IPS-18c (cell line): Measurements from ENCODE around the gene ODR4.
"Not testable (repeated sequence)": the region's sequence is repeated elsewhere in the genome, so short reads cannot be mapped to it uniquely, and the experiment has no call there.

Experiments
- H3K4me3 ChIP-seq: 2 replicates; pipeline ENCODE4 v1.7.0; 2013; ENCODE audit warnings: low read depth, mild to moderate bottlenecking, low read length, moderate library complexity; ENCODE audit not compliant: insufficient read depth
- H3K9me3 ChIP-seq: one replicate; pipeline ENCODE4 v1.6.1; 2013; ENCODE audit warnings: mild to moderate bottlenecking, low read length, moderate library complexity; ENCODE audit not compliant: control insufficient read depth, insufficient read depth

Gene ODR4

DNA sequence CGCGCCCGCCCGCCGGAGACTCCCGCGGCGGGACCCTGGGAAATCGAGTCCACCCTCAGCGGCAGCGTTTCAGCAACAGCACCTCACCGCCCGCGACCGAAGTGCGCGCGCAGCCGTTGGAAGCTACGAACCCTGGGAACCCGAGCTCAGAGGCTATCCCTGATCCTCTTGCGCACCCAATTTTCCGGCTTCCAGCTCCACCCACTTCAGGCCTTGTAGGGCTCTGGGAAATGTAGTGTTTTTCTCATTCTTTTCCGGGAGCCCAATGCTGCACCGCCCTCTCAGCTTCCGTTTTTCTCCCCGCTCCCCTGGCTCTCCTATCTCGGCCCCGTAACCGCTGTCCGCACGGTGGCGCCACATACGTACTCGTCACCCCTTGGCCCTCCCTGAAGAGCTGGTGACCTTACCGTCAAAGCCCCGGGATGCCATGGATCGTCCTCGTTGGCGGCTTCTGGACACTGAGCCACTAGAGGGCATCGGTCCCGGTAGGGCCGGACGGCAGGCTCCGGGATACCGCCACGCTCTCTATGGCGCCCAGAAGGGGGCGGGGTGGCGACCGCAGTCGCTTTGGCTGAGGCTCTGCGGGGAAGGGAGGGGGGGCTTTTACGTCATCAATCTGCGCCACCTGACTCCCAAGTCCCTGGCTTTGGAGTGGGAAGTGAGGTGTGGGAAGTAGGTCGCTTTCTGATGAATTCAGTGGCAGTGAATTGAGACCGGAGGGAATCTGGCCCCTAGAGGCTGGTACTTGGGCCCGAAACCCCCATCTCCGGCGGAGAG is at the start of gene ODR4, which contains the start of gene TPR:
Gene ODR4, plus strand, starts transcription at position 687 of the 777 bp plus-strand sequence. CDS start 3,948 bp downstream, outside the sequence.
Gene TPR, minus strand, starts transcription at position 102 of the 777 bp plus-strand sequence. CDS start 225 bp downstream, outside the sequence.
- H3K4me3 ChIP-seq = peak within 1 kb of the TSS; percentile 97

DNA sequence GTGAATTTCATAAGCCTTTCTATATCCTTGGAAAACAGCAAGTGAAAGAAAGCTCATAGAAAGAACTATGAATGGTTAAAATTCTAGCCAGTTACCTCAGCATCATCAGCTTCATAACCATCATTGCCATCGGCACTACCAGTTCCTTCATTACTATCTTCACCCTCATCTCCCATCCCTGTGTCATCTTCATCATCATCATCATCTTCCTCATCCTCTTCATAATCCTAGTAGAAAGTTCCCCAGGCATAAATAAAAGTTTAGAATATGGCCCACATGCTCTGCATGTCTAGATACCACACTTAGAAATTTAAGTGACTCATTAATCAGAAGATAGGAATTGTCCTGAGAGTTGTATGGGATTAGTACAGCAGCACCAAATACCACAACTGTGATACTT is 49.6 kb upstream of the ODR4 start:
- no peaks in the 10 kb centered on the region for H3K9me3 ChIP-seq
- H3K4me3 ChIP-seq = no peak overlapping the region

More for the DNA sequence above, at the start of gene ODR4, which contains the start of gene TPR:
- peaks cover 6% of the 10 kb centered on the region for H3K9me3 ChIP-seq

DNA sequence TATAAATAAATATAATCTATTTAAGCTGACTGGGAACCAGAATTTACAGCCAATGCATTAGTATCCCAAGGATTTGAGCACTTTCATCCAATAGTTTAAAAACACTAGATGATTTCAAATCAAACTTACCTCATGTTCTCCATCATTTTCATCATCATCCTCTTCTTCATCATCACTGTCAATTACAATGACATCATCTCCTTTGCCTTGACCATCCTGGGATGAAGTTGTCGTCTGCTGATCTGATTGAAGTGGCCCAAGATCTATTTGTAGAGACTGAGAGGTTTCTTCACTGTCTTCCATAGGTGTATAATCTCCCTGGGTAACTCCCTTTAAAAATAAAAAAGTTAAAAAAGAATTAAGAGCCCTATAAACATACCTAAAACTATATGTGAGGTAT is 48.3 kb upstream of the ODR4 start:
- no peaks in the 10 kb centered on the region for H3K9me3 ChIP-seq
- no peak overlapping the region for H3K4me3 ChIP-seq

DNA sequence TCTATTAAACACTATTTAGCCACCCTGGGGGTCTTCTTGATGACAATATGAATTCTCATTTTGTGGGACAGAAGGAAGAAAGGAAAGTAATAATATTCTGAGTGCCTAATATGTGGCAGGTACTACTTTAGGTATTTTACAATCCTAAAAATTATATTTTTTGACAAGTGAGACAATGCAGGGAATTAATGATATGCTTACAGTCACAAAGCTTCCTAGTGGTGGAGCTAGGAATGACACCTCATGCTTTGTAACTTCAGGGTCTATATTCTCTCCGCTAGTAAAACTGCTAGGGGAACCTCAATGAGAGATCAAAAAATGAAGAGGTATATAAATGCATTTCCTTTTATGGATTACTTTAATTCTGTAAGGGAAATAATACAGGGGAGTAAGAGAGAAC is 44.9 kb upstream of the ODR4 start:
- Histone ChIP-seq H3K9me3 (no peaks in the 10 kb centered on the region), H3K4me3 (no peak overlapping the region)

DNA sequence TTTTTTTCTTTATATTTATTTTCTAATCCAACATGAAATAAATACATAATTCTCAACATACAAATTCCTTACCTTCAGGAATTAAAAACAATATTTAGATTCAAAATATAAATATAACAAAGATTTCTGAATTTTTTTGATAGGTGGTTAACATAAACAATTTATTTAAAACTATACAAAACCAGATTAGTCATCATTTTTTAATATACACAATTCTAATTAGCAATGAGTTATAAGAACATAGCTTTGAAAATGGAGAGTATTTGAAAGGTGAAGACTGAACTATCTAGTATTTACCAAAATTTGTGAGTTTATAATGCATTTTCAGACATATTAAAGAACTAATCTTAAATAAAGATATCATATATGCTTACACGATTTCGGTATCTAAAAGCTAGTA is 38.1 kb upstream of the ODR4 start:
- H3K4me3 ChIP-seq = no peak overlapping the region
- no peaks in the 10 kb centered on the region for H3K9me3 ChIP-seq

DNA sequence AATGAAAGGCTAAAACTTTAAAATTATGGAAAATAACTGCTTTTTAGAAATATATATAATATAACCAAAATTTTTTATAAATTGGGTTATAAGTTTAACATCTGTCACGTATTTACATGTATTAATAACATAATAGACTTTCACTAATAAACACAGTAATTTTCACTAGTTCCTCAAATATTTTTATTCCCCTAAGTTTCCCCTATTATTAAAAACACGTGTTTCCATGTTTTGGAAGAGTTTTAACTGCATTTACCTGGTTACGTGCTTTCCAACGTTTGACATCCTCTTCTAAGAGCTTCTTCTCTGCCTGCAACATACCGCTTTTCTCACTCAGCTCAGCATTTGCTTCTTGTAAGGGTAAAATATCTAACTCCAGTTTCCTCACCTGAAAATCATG is 34.9 kb upstream of the ODR4 start:
- Histone ChIP-seq H3K4me3 (no peak overlapping the region), H3K9me3 (no peaks in the 10 kb centered on the region)

DNA sequence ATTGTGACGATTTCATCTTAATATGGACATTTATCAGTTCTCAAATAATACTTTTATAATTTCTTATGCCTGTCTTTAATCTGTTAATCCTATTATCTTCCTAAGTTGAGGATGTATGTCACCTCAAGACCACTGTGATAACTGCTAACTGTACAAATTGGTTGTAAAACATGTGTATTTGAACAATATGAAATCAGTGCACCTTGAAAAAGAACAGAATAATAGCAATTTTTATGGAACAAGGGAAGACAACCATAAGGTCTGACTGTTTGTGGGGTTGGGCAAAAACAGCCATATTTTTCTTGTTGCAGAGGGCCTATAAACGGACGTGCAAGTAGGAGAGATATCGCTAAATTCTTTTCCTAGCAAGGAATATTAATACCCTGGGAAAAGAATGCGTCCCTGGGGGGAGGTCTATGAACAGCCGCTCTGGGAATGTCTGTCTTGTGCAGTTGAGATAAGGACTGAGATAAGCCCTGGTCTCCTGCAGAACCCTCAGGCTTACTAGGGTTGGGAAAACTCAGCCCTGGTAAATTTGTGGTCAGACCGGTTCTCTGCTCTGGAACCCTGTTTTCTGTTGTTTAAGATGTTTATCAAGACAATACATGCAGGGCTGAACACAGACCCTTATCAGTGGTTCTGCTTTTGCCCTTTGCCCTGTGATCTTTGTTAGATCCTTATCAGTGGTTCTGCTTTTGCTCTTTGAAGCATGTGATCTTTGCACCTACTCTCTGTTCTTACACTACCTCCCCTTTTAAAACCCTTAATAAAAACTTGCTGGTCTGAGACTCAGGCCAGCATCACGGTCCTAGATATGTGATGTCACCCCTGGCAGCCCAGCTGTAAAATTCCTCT is 27.6 kb upstream of the ODR4 start:
- not testable (repeated sequence) for H3K9me3 ChIP-seq, H3K4me3 ChIP-seq

DNA sequence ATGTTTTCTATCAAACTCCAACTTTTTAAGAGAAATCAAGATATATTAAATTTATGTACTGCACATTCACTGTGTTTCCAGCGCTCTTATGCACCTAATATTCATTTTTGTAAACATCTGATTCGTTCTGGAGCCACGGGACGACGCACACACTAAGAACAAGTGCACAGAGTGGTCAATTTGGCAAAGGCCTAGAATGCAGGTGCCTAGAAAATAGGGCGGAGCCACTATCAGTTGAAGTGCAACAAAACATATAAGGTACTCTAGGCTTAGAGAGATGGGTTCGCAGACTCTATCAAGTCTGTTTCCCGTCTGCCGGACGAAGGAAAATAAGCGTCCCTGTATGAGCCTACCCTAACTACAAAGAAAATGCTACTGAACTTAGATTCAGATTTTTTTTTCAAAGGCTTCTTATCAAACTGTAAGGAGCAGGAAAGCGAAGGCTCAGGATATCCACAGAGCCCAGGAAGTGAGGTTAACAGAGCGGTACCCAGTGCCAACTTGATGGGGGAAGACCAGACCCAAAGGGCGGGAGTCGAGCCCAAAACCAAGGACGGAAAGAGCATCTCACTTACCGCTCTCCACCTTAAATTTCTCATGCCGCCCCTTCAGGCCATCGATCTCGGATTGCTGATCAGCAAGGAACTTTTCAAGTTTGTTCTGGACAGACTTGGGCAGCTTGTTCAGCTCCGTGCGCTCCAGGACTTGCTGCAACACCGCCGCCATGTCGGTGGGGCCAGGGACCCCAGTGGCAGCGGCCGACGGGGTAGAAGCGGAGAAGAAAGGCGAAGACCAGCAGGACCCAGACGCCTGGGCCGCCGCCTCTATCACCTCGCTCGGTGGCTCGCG is 1.1 kb upstream of the ODR4 start:
- Histone ChIP-seq H3K4me3 (peak overlapping the region; percentile 97), H3K9me3 (peaks cover 6% of the 10 kb centered on the region)

DNA sequence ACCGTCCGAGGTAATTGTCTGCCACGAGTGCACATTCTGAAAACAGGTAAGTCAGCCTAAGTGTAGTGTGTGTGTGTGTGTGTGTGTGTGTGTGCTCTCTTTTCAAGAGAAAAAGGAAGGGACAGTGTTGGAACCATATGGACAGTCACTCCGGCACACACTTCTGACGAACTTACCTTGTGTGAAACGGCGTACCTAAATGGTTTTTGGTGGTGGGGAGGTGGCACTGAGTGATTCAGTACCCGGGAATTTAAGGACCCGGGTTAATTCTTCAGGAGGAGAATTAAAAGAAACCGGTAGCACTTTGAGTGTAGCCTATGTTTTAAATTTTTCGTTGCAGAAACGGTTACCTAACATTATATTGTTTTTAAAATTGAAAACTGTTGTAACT is 286 bp downstream of the ODR4 start:
- Histone ChIP-seq H3K4me3 (peak overlapping the region; percentile 97), H3K9me3 (peaks cover 6% of the 10 kb centered on the region)

DNA sequence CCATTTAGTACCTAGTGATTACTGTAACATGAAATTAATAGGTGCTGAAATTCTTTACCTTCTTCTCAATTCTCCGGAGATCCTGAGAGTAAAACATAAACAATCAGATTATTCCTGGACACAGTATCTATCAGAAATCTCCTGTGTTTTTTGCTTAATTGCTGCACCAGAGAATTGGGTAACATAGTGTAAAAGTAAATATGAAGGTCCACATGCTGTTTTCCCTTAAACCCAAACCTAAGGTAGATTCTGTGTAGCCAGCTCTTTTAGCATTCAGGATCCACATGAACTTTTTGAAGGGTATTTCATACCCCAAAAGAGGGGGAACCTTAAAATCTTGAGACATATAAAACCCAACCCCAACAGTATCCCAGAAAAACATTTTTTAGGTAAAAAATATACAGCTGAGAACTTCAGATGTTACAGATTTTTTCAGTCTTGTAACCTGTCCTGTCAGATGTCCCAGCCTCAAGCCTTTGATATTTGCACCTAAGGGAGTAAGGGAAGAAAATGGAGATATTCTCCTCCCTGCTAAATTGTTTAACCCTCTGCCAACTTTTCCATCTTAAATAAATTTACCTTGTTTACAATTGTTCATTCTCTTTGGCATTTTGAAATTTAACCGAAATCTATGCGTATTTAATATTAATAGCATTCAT is 11.2 kb downstream of the ODR4 start:
- Histone ChIP-seq H3K9me3 (no peaks in the 10 kb centered on the region), H3K4me3 (no peak overlapping the region)

DNA sequence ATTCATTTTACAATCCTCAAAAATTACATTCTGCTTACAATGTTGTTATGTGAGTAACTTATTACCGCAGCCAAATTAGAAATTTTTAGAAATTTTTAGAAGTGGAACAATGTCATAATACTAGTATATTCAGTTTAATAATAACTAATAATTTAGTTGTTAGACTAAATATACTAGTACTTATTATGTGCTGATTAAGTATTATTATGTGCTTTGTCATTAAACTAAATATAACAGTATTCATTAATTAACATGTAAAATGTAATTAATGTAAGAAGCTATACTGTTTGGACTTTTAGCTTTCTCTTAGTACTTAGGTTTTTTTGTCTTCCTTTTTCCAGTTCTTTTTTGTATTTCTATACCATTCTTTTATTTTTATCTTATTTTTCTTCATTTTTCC is 15.3 kb downstream of the ODR4 start:
- no peak overlapping the region for H3K4me3 ChIP-seq
- H3K9me3 ChIP-seq = no peaks in the 10 kb centered on the region

DNA sequence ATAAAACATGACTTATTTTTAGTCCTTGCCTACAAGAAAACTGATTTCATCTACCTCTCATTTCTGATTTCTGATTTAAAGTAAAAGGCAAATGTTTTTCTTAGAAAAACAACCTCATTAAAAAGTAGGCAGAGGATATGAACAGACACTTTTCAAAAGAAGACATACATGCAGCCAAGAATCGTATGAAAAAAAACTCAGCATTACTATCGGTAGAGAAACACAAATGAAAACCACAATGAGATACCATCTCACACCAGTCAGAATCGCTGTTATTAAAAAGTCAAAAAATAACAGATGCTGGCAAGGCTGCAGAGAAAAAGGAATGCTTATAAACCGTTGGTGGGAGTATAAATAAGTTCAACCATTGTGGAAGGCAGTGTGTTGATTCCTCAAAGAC is 16.2 kb downstream of the ODR4 start:
- H3K4me3 ChIP-seq = no peak overlapping the region

DNA sequence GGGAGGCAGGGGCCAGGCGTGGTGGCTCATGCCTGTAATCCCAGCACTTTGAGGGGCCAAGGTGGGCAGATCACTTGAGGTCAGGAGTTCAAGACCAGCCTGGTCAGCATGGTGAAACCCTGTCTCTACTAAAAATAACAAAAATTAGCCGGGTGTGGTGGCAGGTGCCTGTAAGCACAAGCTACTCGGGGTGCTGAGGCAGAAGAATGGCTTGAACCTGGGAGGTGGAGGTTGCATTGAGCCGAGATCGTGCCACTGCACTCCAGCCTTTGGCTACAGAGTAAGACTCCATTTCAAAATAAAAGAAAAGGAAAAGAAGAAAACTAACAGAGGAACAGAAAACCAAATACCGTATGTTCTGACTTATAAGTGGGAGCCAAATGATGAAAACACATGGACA is 17.1 kb downstream of the ODR4 start:
- not testable (repeated sequence) for H3K9me3 ChIP-seq

More for the DNA sequence above, 16.2 kb downstream of the ODR4 start:
- no peaks in the 10 kb centered on the region for H3K9me3 ChIP-seq

DNA sequence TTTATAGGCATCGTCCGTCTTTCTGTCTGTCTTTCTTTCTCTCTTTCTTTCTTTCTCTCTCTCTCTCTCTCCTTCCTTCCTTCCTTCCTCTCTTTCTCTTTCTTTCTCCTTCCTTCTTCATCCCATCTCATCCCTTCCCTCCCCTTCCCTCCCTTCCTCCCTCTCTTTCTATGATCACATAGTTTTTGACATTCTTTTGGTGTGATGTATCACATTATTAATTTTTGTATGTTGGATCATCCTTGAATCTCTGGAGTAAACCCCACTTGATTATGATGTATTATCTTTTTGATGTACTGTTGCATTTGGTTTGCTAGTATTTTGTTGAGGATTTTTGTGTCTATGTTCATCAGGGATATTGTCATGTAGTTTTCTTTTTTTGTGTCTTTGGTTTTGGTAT is 25.8 kb downstream of the ODR4 start:
- not testable (repeated sequence) for H3K9me3 ChIP-seq, H3K4me3 ChIP-seq

More for the DNA sequence above, 17.1 kb downstream of the ODR4 start:
- H3K4me3 ChIP-seq = not testable (repeated sequence)

DNA sequence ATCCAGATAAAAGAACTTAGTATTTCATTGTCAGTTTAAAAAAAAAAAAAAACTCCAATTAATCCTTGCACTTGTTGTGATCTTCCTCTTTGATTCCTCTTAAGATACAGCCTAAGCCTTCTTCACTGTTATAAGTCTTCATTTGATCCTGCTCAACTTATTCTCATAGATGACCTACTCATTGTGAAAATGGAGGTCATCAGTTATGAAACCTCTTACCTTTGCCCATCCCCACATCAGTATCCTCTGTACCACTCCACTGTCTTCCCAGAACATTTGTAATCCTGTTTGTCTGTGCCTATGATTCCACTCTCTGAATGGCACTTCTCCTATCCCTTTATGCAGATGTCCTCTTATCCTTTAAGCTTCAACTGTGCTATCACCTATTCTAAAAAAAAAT is 28.0 kb downstream of the ODR4 start:
- no peak overlapping the region for H3K4me3 ChIP-seq
- no peaks in the 10 kb centered on the region for H3K9me3 ChIP-seq

DNA sequence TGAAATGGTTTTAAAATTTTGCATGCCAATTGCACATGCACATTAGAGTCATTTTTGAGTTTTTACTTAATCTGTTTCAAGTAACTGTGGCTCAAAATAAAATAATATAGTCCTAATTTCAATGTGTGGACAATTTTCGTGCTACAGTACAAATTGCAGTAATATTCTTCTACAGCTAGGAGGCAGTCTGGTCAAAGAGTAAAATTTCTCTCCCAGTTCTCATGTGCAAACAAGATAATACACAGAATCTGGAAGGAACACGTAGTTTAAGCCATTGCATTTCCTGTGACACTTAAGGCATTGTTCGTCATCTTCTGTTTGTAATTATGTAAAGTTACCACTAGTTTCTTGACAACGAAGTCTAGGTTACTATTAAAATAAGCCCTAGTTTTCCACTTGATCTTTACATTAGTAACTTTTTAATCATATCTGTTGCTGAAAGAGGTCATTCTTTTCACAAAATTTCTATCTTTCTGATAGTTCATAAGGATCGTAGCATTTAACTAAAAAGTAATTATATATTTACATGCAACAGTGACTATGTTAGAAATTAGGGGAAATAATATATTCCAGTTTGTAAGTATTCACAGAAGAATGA is 28.9 kb downstream of the ODR4 start:
- Histone ChIP-seq H3K9me3 (no peaks in the 10 kb centered on the region), H3K4me3 (no peak overlapping the region)
